IMR-90 (cell line): ENCODE data around the gene AIF1. TPM values are rescaled to one million over a fixed set of nuclear protein-coding genes. Genes with fewer than 3 reads are reported as not detected.

Source experiments
- ATAC-seq: fragments of 200-7000 bp; cut with Tn5 transposase; 2 replicates; pipeline ENCODE4 v1.9.1; 2020; ENCODE audit warnings: low read depth, mild to moderate bottlenecking, moderate library complexity
- BruUV-seq: library from RNA; stranded (reverse); fragments of 400-500 nt; replicated peaks from 2 replicates; lab custom pipeline; 2021; lab: Mats Ljungman, UMichigan
- CTCF ChIA-PET: fragments of 300-600 bp; formaldehyde crosslinking; extraction: SDS; loops from one replicate; lab custom pipeline; 2021; ENCODE audit warnings: antibody characterized with exemption; lab: Yijun Ruan, JAX
- POLR2A ChIA-PET: fragments of 300-600 bp; sonication (Branson Sonifier 250); formaldehyde crosslinking; loops from one replicate; lab custom pipeline; 2022; ENCODE audit warnings: antibody characterized with exemption; ENCODE audit not compliant: unreplicated experiment; lab: Charles Lee
- DNase-seq: peaks from one replicate; pipeline ENCODE4 v3.0.0; 2013
- H2AFZ ChIP-seq: replicated peaks from 2 replicates; pipeline ENCODE3; 2013; ENCODE audit warnings: low read length, mild to moderate bottlenecking; ENCODE audit not compliant: poor library complexity
- H2AK5ac ChIP-seq: 2 replicates; pipeline ENCODE4 v1.6.1; 2013; ENCODE audit warnings: low read depth, low read length, inconsistent platforms
- H2AK9ac ChIP-seq: replicated peaks from 2 replicates; pipeline ENCODE3; 2013; ENCODE audit warnings: mild to moderate bottlenecking, low read depth, low read length, moderate library complexity; ENCODE audit not compliant: poor library complexity
- H2BK120ac ChIP-seq: 2 replicates; pipeline ENCODE4 v1.6.1; 2013; ENCODE audit warnings: low read depth, low read length, inconsistent platforms
- H2BK15ac ChIP-seq: 3 replicates; pipeline ENCODE4 v1.6.1; 2013; ENCODE audit warnings: low read depth, low read length, inconsistent platforms
- H2BK20ac ChIP-seq: 2 replicates; pipeline ENCODE4 v1.6.1; 2013; ENCODE audit warnings: low read depth, mild to moderate bottlenecking, inconsistent platforms, low read length, moderate library complexity
- H2BK5ac ChIP-seq: 2 replicates; pipeline ENCODE4 v1.6.1; 2013; ENCODE audit warnings: mild to moderate bottlenecking, low read depth, low read length, inconsistent platforms; ENCODE audit not compliant: poor library complexity, severe bottlenecking
- H3K14ac ChIP-seq: replicated peaks from 2 replicates; pipeline ENCODE4 v1.6.1; 2013; ENCODE audit warnings: low read depth, low read length, inconsistent platforms
- H3K18ac ChIP-seq: 2 replicates; pipeline ENCODE4 v1.6.1; 2013; ENCODE audit warnings: low read depth, low read length, control low read depth
- H3K23ac ChIP-seq: 2 replicates; pipeline ENCODE4 v1.6.1; 2013; ENCODE audit warnings: low read depth, low read length, inconsistent platforms
- H3K27ac ChIP-seq: 2 replicates; pipeline ENCODE4 v1.5.1; 2013; ENCODE audit warnings: mild to moderate bottlenecking, control low read depth, low read length; ENCODE audit not compliant: insufficient read depth
- H3K27me3 ChIP-seq: 2 replicates; pipeline ENCODE4 v1.6.1; 2013; ENCODE audit warnings: low read length; ENCODE audit not compliant: control insufficient read depth, insufficient read depth
- H3K36me3 ChIP-seq: 2 replicates; pipeline ENCODE4 v1.6.1; 2013; ENCODE audit warnings: low read length, mixed read lengths; ENCODE audit not compliant: control insufficient read depth, insufficient read depth
- H3K4ac ChIP-seq: 2 replicates; pipeline ENCODE4 v1.6.1; 2013; ENCODE audit warnings: low read depth, low read length, inconsistent platforms
- H3K4me1 ChIP-seq: 2 replicates; pipeline ENCODE4 v1.6.1; 2013; ENCODE audit warnings: low read length, mixed read lengths; ENCODE audit not compliant: control insufficient read depth, insufficient read depth
- H3K4me2 ChIP-seq: 2 replicates; pipeline ENCODE4 v1.6.1; 2013; ENCODE audit warnings: low read depth, mild to moderate bottlenecking, control low read depth, low read length, moderate library complexity
- H3K4me3 ChIP-seq: 2 replicates; pipeline ENCODE4 v1.5.1; 2013; ENCODE audit warnings: low read depth, mild to moderate bottlenecking, control low read depth, low read length, moderate library complexity; ENCODE audit not compliant: insufficient read depth
- H3K56ac ChIP-seq: 2 replicates; pipeline ENCODE4 v1.6.1; 2013; ENCODE audit warnings: low read length, inconsistent platforms; ENCODE audit not compliant: insufficient read depth; ENCODE audit errors: extremely low read depth
- H3K79me1 ChIP-seq, 2 experiments: 2 replicates each; pipeline ENCODE4 v1.6.1; 2013; ENCODE audit warnings: low read length in 2 of 2, inconsistent platforms in 1 of 2, low read depth in 1 of 2
- H3K9ac ChIP-seq: 2 replicates; pipeline ENCODE4 v1.6.1; 2013; ENCODE audit warnings: low read depth, low read length, control low read depth
- H3K9me1 ChIP-seq: 2 replicates; pipeline ENCODE4 v1.6.1; 2013; ENCODE audit warnings: low read length, inconsistent platforms; ENCODE audit not compliant: insufficient read depth
- H3K9me3 ChIP-seq: 2 replicates; pipeline ENCODE4 v1.6.1; 2013; ENCODE audit warnings: low read length; ENCODE audit not compliant: control insufficient read depth, insufficient read depth
- H4K20me1 ChIP-seq: 2 replicates; pipeline ENCODE4 v1.6.1; 2013; ENCODE audit warnings: low read length, inconsistent platforms; ENCODE audit not compliant: insufficient read depth
- H4K5ac ChIP-seq: 2 replicates; pipeline ENCODE4 v1.6.1; 2013; ENCODE audit warnings: mild to moderate bottlenecking, low read depth, low read length, control low read depth
- H4K8ac ChIP-seq, 2 experiments: 2 replicates each; pipeline ENCODE4 v1.6.1; 2013; ENCODE audit warnings: low read depth in 2 of 2, low read length in 2 of 2, control low read depth in 1 of 2, inconsistent platforms in 1 of 2
- H4K91ac ChIP-seq: 2 replicates; pipeline ENCODE4 v1.6.1; 2013; ENCODE audit warnings: low read depth, low read length, inconsistent platforms; ENCODE audit not compliant: insufficient read depth
- CEBPB ChIP-seq: IDR thresholded peaks from 2 replicates; pipeline ENCODE4 v1.6.1; 2012; ENCODE audit warnings: low read depth, low read length, improper control_type of control experiment
- FOS ChIP-seq: fragments of 150-350 bp; IDR thresholded peaks from 2 replicates; pipeline ENCODE4 v1.6.1; 2016; ENCODE audit warnings: low read depth, low read length
- SMC3 ChIP-seq: fragments of 150-350 bp; IDR thresholded peaks from 2 replicates; pipeline ENCODE4 v1.6.1; 2016; ENCODE audit warnings: low read depth, mild to moderate bottlenecking, antibody characterized with exemption, low read length, moderate library complexity
- WGBS, 2 experiments: methylation state at CpG; one replicate each; pipeline versions ENCODE4 v1.1.5 to v1.1.7; 2013; ENCODE audit warnings: missing lambda C conversion rate in 2 of 2; ENCODE audit not compliant: insufficient read length in 1 of 2; ENCODE audit errors: extremely low coverage in 2 of 2; 5-methylcytosine and 5-hydroxymethylcytosine counted together
- dilution Hi-C: fragments of 300-500 bp; cut with HindIII; formaldehyde crosslinking; loops from one replicate; pipeline ENCODE4 v1.14.3; 2018; ENCODE audit warnings: low sequenced_read_pairs; ENCODE audit not compliant: unreplicated experiment
- in situ Hi-C: fragments of 300-500 bp; cut with MboI; formaldehyde crosslinking; loops from 3 replicates; pipeline ENCODE4 v1.14.3; 2019; ENCODE audit warnings: low sequenced_read_pairs, inconsistent platforms, mixed read lengths
- intact Hi-C: fragments of 100-400 bp; cut with micrococcal nuclease; formaldehyde crosslinking; loops from 2 replicates; pipeline ENCODE4 v1.10.0; 2022
- polyA plus RNA-seq, 3 experiments: library from polyadenylated mRNA; depleted of rRNA; stranded (reverse); fragments of >200 nt; gene quantifications; 2 replicates each; pipeline ENCODE4 v1.2.3, GENCODE V29; 2012; ENCODE audit warnings: low replicate concordance in 1 of 3
- total RNA-seq: library from RNA; depleted of rRNA; stranded (reverse); fragments of >200 nt; gene quantifications from 2 replicates; pipeline ENCODE4 v1.2.3, GENCODE V29; 2012

The AIF1 gene
- total and polyA plus RNA-seq, 2 of the 4 experiments (the other 2 are of a cell fraction) = not detected

DNA sequence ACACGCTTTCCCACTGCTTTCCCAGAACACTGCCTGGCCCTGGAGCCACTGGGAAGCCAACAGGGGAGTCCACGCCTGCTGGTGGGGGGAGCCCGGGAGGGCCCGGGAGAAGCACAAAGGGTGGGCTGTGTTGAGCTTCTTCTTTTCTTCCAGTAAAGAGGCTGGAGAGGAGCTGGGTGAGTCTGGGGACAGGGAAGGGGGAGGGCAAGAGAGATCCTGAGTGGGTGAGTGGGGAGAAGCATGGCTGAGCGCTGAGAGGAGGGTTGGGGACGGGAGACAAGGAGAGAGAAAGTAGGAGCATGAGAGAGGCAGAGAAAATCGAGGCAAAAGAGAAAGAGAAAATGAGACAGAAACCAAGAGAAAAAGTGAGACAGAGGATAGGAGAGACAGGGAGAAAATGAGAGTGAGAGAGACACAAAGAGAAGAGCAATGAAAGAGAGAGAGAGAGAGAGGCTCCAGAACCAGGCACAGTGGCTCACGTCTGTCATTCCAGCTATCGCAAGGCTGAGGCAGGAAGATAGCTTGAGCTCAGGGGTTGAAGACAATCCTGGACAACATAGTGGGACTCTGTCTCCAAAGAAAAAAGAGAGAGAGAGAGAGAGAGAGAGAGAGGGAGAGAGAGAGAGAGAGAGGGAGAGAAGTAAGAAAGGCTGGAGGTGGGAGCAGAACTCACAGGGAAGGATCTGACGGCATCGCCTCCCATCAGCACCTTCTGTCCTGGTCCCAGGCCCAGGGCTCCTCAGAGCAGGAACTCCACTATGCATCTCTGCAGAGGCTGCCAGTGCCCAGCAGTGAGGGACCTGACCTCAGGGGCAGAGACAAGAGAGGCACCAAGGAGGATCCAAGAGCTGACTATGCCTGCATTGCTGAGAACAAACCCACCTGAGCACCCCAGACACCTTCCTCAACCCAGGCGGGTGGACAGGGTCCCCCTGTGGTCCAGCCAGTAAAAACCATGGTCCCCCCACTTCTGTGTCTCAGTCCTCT is 26.9 kb upstream of the AIF1 start:
- no peaks in the 10 kb centered on the region for H3K9me3 ChIP-seq
- CTCF ChIA-PET = interaction anchor here (2.9 kb wide), 1 partner anchor 10 kb away, joined by 9 read pairs; no protein-coding TSS in a partner anchor
- ATAC-seq = no peak; the same call in 1 of the 2 replicates
- no peak overlapping the region for H3K23ac ChIP-seq
- H3K36me3 ChIP-seq = no peaks in the 10 kb centered on the region
- no peak overlapping the region for H2BK20ac ChIP-seq
- H3K4ac ChIP-seq = no peak overlapping the region
- peaks cover 3% of the 10 kb centered on the region; the same call in 1 of the 2 replicates for H3K9me1 ChIP-seq
- no peak for TF ChIP-seq SMC3
- TF ChIP-seq FOS = no peak
- TF ChIP-seq CEBPB = no peak
- H2BK5ac ChIP-seq = no peak overlapping the region
- H2AK5ac ChIP-seq = no peak overlapping the region
- no peak overlapping the region for H2BK15ac ChIP-seq
- H3K4me3 ChIP-seq = no peak overlapping the region
- H4K20me1 ChIP-seq = no peaks in the 10 kb centered on the region
- BruUV-seq = no TSS peak
- no peak overlapping the region for H4K91ac ChIP-seq
- H3K4me2 ChIP-seq = no peak overlapping the region
- H3K18ac ChIP-seq = no peak overlapping the region
- intact Hi-C loops (no loop called here), in situ Hi-C loops (no loop called here), dilution Hi-C loops (no loop called here)
- H4K8ac ChIP-seq = no peak overlapping the region
- no peak overlapping the region for H3K14ac ChIP-seq
- H3K79me1 ChIP-seq = no peaks in the 10 kb centered on the region
- peaks cover 11% of the 10 kb centered on the region for H3K27me3 ChIP-seq
- no peak overlapping the region for H3K27ac ChIP-seq
- H2BK120ac ChIP-seq = no peak overlapping the region
- no peak overlapping the region for H2AK9ac ChIP-seq
- no peak for DNase-seq
- H3K4me1 ChIP-seq = no peaks in the 10 kb centered on the region; the same call in 1 of the 2 replicates
- no peak overlapping the region for H2AFZ ChIP-seq
- 58% methylated on average over 5 of the region's 12 CpGs; no CpG with 5 or more reads in 1 of the 2 experiments for WGBS, 2 experiments
- no peak overlapping the region for H3K56ac ChIP-seq
- no peak overlapping the region for H3K9ac ChIP-seq
- no peak overlapping the region for H4K5ac ChIP-seq
- POLR2A ChIA-PET = no interaction called here
